NCI-H2107 (cell line): ENCODE measurements around the gene SLC49A3.

Experiments used
- DNase-seq: peaks from one replicate; lab custom pipeline; 2025; lab: John Stamatoyannopoulos, UW

The SLC49A3 gene

DNA sequence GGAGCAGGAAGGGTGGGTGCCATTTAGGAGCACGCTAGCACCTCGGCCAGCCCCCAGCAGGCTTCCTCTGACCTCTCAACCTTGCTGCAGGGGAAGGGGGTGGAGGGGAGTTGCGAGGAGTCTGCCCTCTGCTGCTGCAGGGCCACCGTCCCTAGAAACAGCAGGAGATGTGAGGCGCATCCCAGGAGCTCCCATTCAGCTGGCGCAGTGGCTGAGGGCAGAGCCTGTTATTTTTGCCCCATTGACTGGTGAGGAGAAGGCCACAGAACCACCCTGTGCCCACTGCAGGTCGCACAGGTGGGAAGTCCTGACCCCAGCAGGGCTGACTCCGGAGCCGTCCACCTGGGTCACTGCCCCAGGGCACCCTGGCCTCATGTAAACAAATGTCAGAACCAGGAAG lies 55.5 kb downstream of the SLC49A3 start:
- no peak for DNase-seq

DNA sequence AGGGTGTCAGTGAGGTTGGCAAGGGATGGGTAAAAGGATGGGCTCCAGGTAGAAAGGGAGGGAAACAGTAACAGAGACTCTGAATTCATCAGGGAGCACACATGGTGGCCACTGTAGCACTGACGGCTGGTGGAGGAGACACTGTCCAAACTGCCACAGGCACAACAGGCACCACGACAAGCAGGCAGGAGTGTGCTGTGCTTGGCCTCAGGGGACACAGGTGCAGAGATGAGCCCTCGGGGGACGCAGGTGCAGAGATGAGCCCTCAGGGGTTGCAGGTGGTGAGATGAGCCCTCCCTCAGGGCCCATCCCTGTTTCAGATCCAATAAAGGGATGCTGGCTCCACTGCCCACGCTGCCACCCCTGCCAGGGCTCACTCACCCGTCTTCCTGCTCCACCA lies 56.0 kb downstream of the SLC49A3 start:
- no peak for DNase-seq

- no peak for DNase-seq
Observed at GRCh38 chr4:632196-632790, 56.7 kb downstream of the SLC49A3 start.
